ENCODE data around the gene CYB561D2. TPM values are rescaled to one million over a fixed set of nuclear protein-coding genes. Genes with fewer than 3 reads are reported as not detected.

The CYB561D2 gene
- total and polyA plus RNA-seq, 11 donors = 4.9 to 18.6 (median 7.8) TPM

DNA sequence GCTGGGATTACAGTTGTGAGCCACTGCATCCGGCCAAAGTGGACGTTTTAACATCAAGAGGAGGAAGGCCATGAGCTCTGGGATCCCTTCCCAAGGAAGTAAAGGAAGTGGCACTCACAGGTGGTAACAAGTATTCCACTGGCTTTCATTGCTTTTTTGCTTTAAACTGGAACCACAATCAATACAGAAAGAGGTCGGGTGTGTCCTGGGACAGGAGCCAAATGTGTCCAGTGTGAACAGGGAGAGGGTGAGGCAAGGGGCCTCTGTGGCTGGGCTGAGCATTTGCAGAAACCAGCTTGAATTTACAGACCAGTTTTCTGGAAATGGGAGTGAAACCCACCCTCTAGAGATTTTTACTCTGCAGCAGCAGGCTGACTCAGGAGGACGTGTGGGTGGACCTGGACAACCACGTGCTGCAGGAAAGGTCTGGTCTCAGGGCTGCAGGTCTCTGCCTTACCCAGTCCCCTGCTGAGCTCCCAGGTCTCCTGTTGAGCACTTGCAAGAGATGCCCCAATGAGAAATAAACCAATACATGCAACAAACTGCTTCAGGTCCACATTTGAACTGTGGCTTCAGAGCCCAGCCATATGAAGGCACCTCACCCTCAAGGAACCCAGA lies 51.4 kb downstream of the CYB561D2 start:
- no peaks in the 10 kb centered on the region for H3K4me1 ChIP-seq
- H3K27me3 ChIP-seq = no peaks in the 10 kb centered on the region
- ATAC-seq = no peak
- H3K36me3 ChIP-seq = no peaks in the 10 kb centered on the region
- DNase-seq = no peak
- 39 to 58% (median 50%) methylated on average over 5 of the region's 5 CpGs for WGBS, 4 donors
- TF ChIP-seq POLR2A (IDR thresholded peaks at IDR 0.05) = no peak
- TF ChIP-seq, protein P1, sequence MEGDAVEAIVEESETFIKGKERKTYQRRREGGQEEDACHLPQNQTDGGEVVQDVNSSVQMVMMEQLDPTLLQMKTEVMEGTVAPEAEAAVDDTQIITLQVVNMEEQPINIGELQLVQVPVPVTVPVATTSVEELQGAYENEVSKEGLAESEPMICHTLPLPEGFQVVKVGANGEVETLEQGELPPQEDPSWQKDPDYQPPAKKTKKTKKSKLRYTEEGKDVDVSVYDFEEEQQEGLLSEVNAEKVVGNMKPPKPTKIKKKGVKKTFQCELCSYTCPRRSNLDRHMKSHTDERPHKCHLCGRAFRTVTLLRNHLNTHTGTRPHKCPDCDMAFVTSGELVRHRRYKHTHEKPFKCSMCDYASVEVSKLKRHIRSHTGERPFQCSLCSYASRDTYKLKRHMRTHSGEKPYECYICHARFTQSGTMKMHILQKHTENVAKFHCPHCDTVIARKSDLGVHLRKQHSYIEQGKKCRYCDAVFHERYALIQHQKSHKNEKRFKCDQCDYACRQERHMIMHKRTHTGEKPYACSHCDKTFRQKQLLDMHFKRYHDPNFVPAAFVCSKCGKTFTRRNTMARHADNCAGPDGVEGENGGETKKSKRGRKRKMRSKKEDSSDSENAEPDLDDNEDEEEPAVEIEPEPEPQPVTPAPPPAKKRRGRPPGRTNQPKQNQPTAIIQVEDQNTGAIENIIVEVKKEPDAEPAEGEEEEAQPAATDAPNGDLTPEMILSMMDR (IDR thresholded peaks at IDR 0.05) = no peak
- intact Hi-C loops (cut with DNase I) = no loop called here
- H3K9me3 ChIP-seq = no peaks in the 10 kb centered on the region
- H3K27ac ChIP-seq = no peak overlapping the region
- H3K4me3 ChIP-seq = no peak overlapping the region

Other genes starting within 250 kb of the CYB561D2 start
- 10 to 100 TPM in 6 of 9 donors, 1 to 10 TPM in 3; 6.1 to 94.1 (median 11.3) TPM for gene SEMA3F, start 195.5 kb upstream of the CYB561D2 start, total RNA-seq
- gene SEMA3F, start 195.5 kb upstream of the CYB561D2 start, polyA plus RNA-seq = 10 to 100 TPM in 1 of 2 donors, 1 to 10 TPM in 1; 9.3 to 23.9 TPM
- under 1 TPM in 1 of 9 donors, not detected in 8; 0.40 TPM for gene GNAT1, start 159.3 kb upstream of the CYB561D2 start, total RNA-seq
- gene GNAT1, start 159.3 kb upstream of the CYB561D2 start, polyA plus RNA-seq = not detected
- gene SLC38A3, start 145.6 kb upstream of the CYB561D2 start, total RNA-seq = 10 to 100 TPM in 3 of 9 donors, 1 to 10 TPM in 6; 3.6 to 14.8 (median 8.4) TPM
- 1 to 10 TPM; 1.0 to 8.8 TPM for gene SLC38A3, start 145.6 kb upstream of the CYB561D2 start, polyA plus RNA-seq
- gene GNAI2, start 114.7 kb upstream of the CYB561D2 start, total RNA-seq = 100 to 1,000 TPM; 106 to 365 (median 140) TPM
- gene GNAI2, start 114.7 kb upstream of the CYB561D2 start, polyA plus RNA-seq = 100 to 1,000 TPM in 1 of 2 donors, 10 to 100 TPM in 1; 93.2 to 180 TPM
- 10 to 100 TPM; 12.9 to 60.1 (median 17.8) TPM for gene SEMA3B, start 81.7 kb upstream of the CYB561D2 start, total RNA-seq
- 10 to 100 TPM; 21.1 to 37.5 TPM for gene SEMA3B, start 81.7 kb upstream of the CYB561D2 start, polyA plus RNA-seq
- 10 to 100 TPM in 8 of 9 donors, 1 to 10 TPM in 1; 8.8 to 68.3 (median 31.5) TPM for gene LSMEM2, start 71.8 kb upstream of the CYB561D2 start, total RNA-seq
- gene LSMEM2, start 71.8 kb upstream of the CYB561D2 start, polyA plus RNA-seq = 10 to 100 TPM in 1 of 2 donors, 1 to 10 TPM in 1; 1.3 to 29.7 TPM
- 10 to 100 TPM; 47.5 to 94.9 (median 61.4) TPM for gene IFRD2, start 58.4 kb upstream of the CYB561D2 start, total RNA-seq
- 100 to 1,000 TPM in 1 of 2 donors, 10 to 100 TPM in 1; 80.5 to 106 TPM for gene IFRD2, start 58.4 kb upstream of the CYB561D2 start, polyA plus RNA-seq
- 1 to 10 TPM; 1.0 to 3.2 (median 1.6) TPM for gene HYAL3, start 51.5 kb upstream of the CYB561D2 start, total RNA-seq
- 1 to 10 TPM; 2.1 to 3.1 TPM for gene HYAL3, start 51.5 kb upstream of the CYB561D2 start, polyA plus RNA-seq
- 10 to 100 TPM in 4 of 9 donors, 1 to 10 TPM in 5; 8.0 to 13.9 (median 9.8) TPM for gene NAA80, start 51.5 kb upstream of the CYB561D2 start, total RNA-seq
- gene NAA80, start 51.5 kb upstream of the CYB561D2 start, polyA plus RNA-seq = 10 to 100 TPM in 1 of 2 donors, 1 to 10 TPM in 1; 5.0 to 10.4 TPM
- 10 to 100 TPM; 36.9 to 99.7 (median 57.8) TPM for gene HYAL1, start 47.3 kb upstream of the CYB561D2 start, total RNA-seq
- 10 to 100 TPM; 37.6 to 60.7 TPM for gene HYAL1, start 47.3 kb upstream of the CYB561D2 start, polyA plus RNA-seq
- gene HYAL2, start 28.1 kb upstream of the CYB561D2 start, total RNA-seq = 100 to 1,000 TPM in 2 of 9 donors, 10 to 100 TPM in 7; 24.0 to 234 (median 48.5) TPM
- gene HYAL2, start 28.1 kb upstream of the CYB561D2 start, polyA plus RNA-seq = 100 to 1,000 TPM in 1 of 2 donors, 10 to 100 TPM in 1; 52.2 to 119 TPM
- 10 to 100 TPM; 24.5 to 34.9 (median 29.0) TPM for gene TUSC2, start 22.6 kb upstream of the CYB561D2 start, total RNA-seq
- 10 to 100 TPM; 27.6 to 68.1 TPM for gene TUSC2, start 22.6 kb upstream of the CYB561D2 start, polyA plus RNA-seq
- 10 to 100 TPM in 7 of 9 donors, 1 to 10 TPM in 2; 7.9 to 25.5 (median 11.4) TPM for gene RASSF1, start 10.0 kb upstream of the CYB561D2 start, total RNA-seq
- 10 to 100 TPM; 14.2 to 58.6 TPM for gene RASSF1, start 10.0 kb upstream of the CYB561D2 start, polyA plus RNA-seq
- gene ZMYND10, start 5.1 kb upstream of the CYB561D2 start, total RNA-seq = 1 to 10 TPM in 2 of 9 donors, under 1 TPM in 2, not detected in 5; 0.49 to 1.4 (median 1.0) TPM
- under 1 TPM; 0.15 to 0.29 TPM for gene ZMYND10, start 5.1 kb upstream of the CYB561D2 start, polyA plus RNA-seq
- 10 to 100 TPM; 12.0 to 18.4 (median 15.3) TPM for gene NPRL2, start 87 bp upstream of the CYB561D2 start, total RNA-seq
- gene NPRL2, start 87 bp upstream of the CYB561D2 start, polyA plus RNA-seq = 10 to 100 TPM; 14.4 to 19.0 TPM
- gene TMEM115, start 8.7 kb downstream of the CYB561D2 start, total RNA-seq = 10 to 100 TPM; 20.5 to 56.4 (median 28.9) TPM
- gene TMEM115, start 8.7 kb downstream of the CYB561D2 start, polyA plus RNA-seq = 10 to 100 TPM; 21.6 to 57.3 TPM
- 1 to 10 TPM in 8 of 9 donors, under 1 TPM in 1; 0.95 to 3.6 (median 2.7) TPM for gene CACNA2D2, start 152.8 kb downstream of the CYB561D2 start, total RNA-seq
- gene CACNA2D2, start 152.8 kb downstream of the CYB561D2 start, polyA plus RNA-seq = 1 to 10 TPM in 1 of 2 donors, under 1 TPM in 1; 0.49 to 1.5 TPM
- gene C3orf18, start 216.9 kb downstream of the CYB561D2 start, total RNA-seq = 10 to 100 TPM; 25.4 to 56.8 (median 40.0) TPM
- gene C3orf18, start 216.9 kb downstream of the CYB561D2 start, polyA plus RNA-seq = 10 to 100 TPM; 28.7 to 28.9 TPM
- 10 to 100 TPM in 7 of 9 donors, 1 to 10 TPM in 2; 7.8 to 19.7 (median 13.8) TPM for gene HEMK1, start 218.7 kb downstream of the CYB561D2 start, total RNA-seq
- 10 to 100 TPM; 10.9 to 16.7 TPM for gene HEMK1, start 218.7 kb downstream of the CYB561D2 start, polyA plus RNA-seq